ENCODE measurements around the gene MEIOC. TPM values are rescaled to one million over a fixed set of nuclear protein-coding genes. Genes with fewer than 3 reads are reported as not detected.

The MEIOC gene
- total and polyA plus RNA-seq, 9 of the 15 experiments (the other 6 are each of a cell fraction or from before 2014, with no cell fraction given): 0.04 to 0.23 (median 0.06) TPM; not detected in 5

DNA sequence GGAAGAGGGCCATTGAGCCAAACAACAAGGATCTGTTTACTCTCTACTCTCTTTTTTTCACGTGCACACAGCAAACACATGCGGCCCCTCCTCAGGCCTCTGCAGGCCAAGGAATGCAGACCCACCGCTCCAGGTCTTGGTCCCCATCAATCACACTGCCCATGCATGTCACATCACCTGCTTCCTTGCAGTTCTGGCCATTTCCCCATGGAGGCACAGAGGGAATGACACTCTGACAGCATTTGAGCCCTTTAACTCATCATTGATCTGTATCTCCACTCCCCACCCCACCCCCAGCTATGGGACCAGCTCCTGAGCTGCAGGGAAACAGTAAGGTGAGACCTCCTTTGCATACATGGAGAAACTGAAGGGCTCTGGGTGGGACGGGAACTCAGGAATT lies 45.9 kb upstream of the MEIOC start:
- ATAC-seq: no peak
- BruUV-seq (replicated peaks): no TSS peak
- WGBS (ENCODE audit: insufficient coverage, low coverage, missing lambda C conversion rate): 7% methylated on average over 4 of the region's 4 CpGs

More for the DNA sequence above, 45.9 kb upstream of the MEIOC start:
- ChIA-PET CTCF (ENCODE audit: low intra/inter-chr PET ratio) (no interaction called here), POLR2A (interaction anchor here (0.6 to 2.5 kb wide), 4 partner anchors 10 to 759 kb away, joined by 3 to 10 read pairs (median 4); no protein-coding TSS in a partner anchor)
- Histone ChIP-seq H4K20me1 (replicated peaks; ENCODE audit: control insufficient read depth, insufficient read depth, low read length) (no peaks in the 10 kb centered on the region; the same call in 1 of the 2 replicates), H3K4me3 (no peak overlapping the region), H3K9me3 (replicated peaks; ENCODE audit: control insufficient read depth, insufficient read depth, low read depth, low read length) (no peaks in the 10 kb centered on the region), H3K27me3 (ENCODE audit: control insufficient read depth in 2 of 2, insufficient read depth in 2 of 2, low read length in 2 of 2) (peaks cover 30 to 69% of the 10 kb centered on the region in 2 experiments; a peak in 4 of 5 replicates), H3K9ac (ENCODE audit: insufficient read depth in 1 of 2, low read depth in 2 of 2, low read length in 2 of 2) (no peak overlapping the region), H3K9me1 (ENCODE audit: control insufficient read depth, insufficient read depth, low read length) (no peaks in the 10 kb centered on the region), H3K4me2 (ENCODE audit: insufficient read depth, low read length) (no peak overlapping the region), H2AFZ (ENCODE audit: low read depth, low read length) (no peak overlapping the region), H3K79me2 (ENCODE audit: control insufficient read depth, insufficient read depth, low read length) (no peaks in the 10 kb centered on the region), H3K27ac (ENCODE audit: extremely low read depth, low read depth, low read length) (no peak overlapping the region), H3K36me3 (ENCODE audit: control insufficient read depth, insufficient read depth, low read length) (no peaks in the 10 kb centered on the region), H3K4me1 (replicated peaks in 1 of 2; ENCODE audit: control insufficient read depth in 2 of 2, insufficient read depth in 2 of 2, low read length in 2 of 2) (no peaks in the 10 kb centered on the region; a peak in 1 of 5 replicates)
- TF ChIP-seq, protein P1, sequence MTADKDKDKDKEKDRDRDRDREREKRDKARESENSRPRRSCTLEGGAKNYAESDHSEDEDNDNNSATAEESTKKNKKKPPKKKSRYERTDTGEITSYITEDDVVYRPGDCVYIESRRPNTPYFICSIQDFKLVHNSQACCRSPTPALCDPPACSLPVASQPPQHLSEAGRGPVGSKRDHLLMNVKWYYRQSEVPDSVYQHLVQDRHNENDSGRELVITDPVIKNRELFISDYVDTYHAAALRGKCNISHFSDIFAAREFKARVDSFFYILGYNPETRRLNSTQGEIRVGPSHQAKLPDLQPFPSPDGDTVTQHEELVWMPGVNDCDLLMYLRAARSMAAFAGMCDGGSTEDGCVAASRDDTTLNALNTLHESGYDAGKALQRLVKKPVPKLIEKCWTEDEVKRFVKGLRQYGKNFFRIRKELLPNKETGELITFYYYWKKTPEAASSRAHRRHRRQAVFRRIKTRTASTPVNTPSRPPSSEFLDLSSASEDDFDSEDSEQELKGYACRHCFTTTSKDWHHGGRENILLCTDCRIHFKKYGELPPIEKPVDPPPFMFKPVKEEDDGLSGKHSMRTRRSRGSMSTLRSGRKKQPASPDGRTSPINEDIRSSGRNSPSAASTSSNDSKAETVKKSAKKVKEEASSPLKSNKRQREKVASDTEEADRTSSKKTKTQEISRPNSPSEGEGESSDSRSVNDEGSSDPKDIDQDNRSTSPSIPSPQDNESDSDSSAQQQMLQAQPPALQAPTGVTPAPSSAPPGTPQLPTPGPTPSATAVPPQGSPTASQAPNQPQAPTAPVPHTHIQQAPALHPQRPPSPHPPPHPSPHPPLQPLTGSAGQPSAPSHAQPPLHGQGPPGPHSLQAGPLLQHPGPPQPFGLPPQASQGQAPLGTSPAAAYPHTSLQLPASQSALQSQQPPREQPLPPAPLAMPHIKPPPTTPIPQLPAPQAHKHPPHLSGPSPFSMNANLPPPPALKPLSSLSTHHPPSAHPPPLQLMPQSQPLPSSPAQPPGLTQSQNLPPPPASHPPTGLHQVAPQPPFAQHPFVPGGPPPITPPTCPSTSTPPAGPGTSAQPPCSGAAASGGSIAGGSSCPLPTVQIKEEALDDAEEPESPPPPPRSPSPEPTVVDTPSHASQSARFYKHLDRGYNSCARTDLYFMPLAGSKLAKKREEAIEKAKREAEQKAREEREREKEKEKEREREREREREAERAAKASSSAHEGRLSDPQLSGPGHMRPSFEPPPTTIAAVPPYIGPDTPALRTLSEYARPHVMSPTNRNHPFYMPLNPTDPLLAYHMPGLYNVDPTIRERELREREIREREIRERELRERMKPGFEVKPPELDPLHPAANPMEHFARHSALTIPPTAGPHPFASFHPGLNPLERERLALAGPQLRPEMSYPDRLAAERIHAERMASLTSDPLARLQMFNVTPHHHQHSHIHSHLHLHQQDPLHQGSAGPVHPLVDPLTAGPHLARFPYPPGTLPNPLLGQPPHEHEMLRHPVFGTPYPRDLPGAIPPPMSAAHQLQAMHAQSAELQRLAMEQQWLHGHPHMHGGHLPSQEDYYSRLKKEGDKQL (CRISPR knock-in tag; IDR thresholded peaks at IDR 0.05; ENCODE audit: borderline replicate concordance): no peak
- TF ChIP-seq, protein P2, sequence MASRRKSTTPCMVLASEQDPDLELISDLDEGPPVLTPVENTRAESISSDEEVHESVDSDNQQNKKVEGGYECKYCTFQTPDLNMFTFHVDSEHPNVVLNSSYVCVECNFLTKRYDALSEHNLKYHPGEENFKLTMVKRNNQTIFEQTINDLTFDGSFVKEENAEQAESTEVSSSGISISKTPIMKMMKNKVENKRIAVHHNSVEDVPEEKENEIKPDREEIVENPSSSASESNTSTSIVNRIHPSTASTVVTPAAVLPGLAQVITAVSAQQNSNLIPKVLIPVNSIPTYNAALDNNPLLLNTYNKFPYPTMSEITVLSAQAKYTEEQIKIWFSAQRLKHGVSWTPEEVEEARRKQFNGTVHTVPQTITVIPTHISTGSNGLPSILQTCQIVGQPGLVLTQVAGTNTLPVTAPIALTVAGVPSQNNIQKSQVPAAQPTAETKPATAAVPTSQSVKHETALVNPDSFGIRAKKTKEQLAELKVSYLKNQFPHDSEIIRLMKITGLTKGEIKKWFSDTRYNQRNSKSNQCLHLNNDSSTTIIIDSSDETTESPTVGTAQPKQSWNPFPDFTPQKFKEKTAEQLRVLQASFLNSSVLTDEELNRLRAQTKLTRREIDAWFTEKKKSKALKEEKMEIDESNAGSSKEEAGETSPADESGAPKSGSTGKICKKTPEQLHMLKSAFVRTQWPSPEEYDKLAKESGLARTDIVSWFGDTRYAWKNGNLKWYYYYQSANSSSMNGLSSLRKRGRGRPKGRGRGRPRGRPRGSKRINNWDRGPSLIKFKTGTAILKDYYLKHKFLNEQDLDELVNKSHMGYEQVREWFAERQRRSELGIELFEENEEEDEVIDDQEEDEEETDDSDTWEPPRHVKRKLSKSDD (conservative IDR thresholded peaks at IDR 0.05; ENCODE audit: low read length): no peak
- peak; percentile 21 for TF ChIP-seq MEIS2 (IDR thresholded peaks at IDR 0.05; ENCODE audit: partially characterized antibody)
- in situ Hi-C loops (cut with MboI): no loop called here
- intact Hi-C loops (cut with micrococcal nuclease): no loop called here
- FAIRE-seq: no peak
- peak in 1 of 4 experiments; percentile 8 for DNase-seq (ENCODE audit: extremely low read depth in 1 of 4, low spot score in 3 of 4)

All from K562 (cell line).